Stimulated activated CD8-positive, alpha-beta memory T cell treated with anti-CD3 and anti-CD28 coated beads, Interleukin-2, amount 100 ng/mL, for 1 hour (primary cell): ENCODE data around the gene DLX3.

Experiments
- DNase-seq, 2 donors: peaks; one replicate each; pipeline ENCODE4 v3.0.0-alpha.2; 2020; ENCODE audit warnings: low read depth in 2 of 2

Gene DLX3

DNA sequence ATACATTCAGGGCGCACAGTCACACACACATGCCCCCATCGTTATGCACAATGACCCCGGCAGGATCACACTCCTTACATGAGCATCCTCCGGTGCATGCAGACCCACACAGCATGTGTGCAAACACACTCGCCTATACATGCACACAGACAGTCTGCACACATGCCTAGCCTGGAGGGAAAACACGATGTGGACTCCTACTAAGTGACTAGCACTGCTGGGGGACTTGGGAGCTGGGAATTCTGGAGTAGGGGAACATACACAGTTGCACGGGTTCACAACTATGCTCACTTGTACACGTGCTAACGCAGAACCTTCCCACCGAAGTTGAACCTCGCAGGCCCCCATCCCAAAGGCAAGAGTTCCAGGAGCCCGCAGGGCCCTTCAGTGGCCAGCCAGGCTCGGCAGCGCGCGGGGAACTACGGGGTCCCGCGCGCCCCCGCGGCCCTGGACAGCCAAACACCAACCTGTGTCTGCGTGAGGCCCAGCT, 2.0 kb downstream of the DLX3 start:
- no peak for DNase-seq

DNA sequence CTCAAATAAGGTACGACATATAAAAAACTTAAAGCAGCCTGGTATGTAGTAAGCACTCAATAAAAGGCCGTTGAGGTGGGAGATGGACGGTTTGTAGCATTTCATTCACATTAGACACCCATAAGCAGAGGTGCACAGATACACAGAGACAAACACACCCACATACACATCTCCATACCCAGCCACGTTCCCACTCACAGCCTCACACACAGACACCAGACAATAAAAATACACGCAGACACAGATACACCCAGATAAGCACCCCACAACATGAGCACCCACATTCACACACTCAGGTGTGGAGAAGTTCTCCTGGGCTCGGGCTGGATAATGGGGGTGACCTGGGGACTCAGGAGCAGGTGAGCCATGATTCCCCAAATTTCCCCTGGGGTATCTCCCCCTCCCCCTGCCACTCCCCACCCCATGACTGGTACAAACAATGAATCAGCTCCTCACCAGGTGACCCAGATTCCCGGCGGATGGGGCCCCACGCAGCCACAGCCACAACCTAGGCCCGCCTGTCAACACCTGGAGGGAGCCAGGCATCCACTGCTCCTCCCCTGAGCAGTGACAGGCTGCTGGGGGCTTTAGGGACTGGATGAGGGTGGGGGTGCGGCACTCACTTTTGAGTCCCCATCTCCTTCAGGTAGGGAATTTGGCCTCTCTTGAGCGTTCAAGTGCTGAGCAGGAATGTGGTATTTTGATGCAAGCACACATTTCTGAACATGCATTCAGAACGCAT, 2.7 kb downstream of the DLX3 start:
- no peak for DNase-seq

DNA sequence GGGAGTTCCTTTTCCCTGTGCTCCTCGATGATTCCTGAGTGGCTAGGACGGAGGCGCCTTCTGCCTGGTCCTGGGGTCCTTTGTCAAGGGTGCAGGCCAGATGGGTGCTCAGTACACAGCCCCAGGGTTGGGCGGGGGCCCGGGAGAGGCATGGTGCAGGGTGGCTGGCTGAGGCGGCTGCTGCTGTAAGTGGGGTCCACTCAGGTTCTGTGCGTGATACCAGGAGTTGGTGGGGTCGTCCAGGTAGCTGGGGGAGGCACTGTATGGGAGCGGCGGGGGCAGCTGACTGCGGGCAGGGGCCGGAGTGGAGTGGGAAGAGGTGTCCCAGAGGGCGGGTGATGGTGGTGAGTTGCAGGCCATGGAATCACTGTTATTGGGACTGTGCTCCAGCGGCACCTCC, 3.6 kb downstream of the DLX3 start:
- DNase-seq: no peak

DNA sequence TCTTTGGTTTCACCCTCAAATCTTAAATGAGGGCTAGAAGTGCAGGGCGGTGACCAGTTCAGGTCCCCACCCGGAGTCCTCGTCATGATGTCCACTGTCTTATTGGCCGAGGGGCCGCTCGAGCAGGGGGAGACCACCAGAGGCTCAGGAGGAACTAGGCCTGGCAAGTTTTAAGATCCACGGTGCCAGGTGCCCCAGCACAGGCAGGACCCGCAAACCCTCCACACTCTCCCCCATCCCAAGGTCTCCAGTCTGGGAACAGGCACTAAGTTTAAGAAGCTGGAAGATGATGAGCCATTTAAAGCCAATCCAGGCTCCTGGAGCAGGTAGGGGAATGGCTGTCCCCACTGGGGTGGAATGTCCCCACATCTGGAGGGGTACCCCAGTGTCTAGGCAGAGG, 4.1 kb downstream of the DLX3 start:
- no peak for DNase-seq

DNA sequence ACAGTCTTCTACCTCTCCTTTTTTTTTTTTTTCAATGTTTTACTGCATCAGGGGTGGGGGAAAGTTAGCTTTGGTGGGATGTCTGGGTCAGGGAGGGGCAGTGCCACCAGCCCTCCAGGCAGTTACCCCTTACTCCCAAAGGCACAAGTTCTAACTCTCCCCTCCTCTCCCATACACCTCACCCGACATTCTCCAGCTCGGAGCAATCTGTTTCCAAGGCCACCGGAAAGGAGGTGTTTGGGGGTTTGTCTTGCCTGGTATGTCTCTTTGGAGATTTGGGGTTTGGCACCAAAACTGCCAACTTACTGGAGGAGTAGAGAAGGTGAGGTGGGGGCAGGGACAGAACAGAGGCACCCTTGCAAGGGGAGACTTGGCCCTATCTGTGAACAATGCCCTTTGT, 4.7 kb downstream of the DLX3 start:
- no peak for DNase-seq

DNA sequence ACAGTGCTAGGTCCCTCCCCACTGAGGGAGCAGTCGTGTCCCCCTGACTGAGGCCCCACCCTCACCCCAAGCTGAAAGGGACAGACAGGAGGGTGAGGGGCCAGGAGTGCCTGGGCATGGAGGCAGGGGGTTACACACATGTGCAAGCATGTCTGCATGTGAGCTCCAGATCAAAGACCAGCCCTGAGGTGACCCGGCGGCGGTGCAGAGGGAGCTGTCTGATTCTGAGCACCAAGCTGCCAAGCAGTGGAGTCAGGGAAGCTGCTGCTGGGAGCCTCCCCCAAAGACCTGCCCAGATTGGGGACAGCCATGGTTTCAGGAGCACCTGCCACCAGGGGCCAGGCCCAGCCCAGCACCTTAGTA, 5.5 kb downstream of the DLX3 start:
- no peak for DNase-seq

DNA sequence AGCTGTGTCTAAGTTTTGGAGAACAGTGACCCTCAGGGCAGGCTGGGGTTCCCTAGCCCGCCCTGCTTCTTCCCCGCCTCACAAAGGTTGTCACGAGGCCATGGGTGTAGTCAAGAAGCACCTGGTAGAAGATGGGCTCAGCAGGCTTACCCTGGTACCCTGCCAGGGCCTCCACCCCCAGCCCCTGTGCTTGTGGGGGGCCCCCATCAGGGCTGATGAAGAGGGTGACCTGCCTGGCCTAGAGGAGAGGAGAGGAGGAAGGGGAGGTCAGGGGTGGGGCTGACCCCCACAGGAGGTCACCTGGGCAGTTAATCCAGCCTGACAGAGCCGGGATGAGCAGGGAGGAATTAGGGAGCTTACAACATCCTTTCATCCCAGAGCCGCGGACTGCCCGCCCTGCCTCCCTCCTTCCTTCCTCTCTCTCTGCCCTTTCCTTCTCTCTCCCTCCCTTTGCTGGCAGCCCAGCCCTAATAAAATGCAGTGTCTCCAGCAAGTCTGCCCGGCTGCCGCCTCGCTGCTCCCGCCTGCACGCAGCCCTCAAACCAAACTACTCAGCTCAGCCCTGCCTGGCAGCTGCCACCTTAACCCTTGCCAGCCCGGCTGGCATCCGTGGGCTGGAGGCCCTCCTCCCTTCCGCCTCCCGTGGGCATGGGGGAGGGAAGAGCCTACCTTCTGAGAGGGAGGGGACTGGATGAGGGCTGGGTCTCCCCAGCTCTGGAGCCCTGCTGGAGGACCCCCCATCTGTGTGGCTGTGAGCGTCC, 7.2 kb downstream of the DLX3 start:
- DNase-seq: no peak

DNA sequence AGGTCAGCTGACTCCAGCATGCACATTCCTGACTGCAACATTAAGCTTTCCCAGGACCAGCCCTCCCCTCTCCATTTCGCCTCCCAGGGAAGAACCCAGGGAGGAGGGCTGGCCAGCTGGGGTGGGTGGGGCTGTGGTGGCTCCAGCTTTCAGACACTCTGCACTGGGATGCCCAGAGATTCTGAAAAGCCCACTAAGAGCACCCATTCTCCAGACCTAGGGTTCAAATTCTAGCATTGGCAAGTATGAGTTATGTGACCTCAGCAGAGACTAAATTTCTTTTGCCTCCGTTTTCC, 7.8 kb downstream of the DLX3 start:
- no peak for DNase-seq

DNA sequence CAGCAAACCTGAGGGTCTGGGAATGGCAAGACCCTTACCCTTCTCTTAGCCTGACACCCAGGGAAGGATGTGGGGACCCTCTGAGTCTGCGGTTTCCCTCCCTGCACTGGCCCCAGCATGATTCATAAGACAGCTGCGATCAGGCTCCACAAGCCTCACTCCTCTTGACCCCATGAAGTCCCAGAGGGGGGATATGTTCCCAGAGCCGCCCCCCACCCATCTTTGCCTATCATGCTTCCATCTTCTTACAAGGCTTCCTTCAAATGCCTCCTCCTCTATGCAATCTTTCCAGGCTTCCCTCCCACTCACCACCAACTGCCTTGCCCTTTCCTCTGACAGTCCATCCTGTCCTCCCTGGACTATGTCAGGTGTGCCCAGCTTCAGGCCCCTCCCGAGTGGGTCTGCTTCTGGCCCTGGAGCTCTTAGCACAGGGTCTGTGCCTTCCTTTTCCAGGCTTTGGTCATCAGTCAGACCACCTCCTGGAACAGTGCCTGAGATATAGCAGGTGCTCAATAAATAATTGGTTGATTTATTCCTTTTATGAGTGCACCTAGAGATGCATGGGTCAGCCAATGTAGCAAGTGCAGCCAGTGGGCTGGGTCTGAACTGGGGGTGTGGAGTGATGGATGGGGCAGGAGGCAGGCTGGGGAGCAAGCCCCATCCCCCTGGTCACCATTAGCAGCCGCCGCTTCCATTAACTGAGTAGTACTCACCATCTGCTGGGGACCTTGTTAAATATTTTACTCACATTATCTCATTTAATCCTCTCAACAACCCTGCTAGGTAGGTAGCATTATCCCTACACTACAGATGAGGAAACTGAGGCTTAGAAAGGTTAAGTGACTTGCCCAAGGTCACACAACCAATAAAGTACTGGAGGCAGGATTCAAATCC, 8.4 kb downstream of the DLX3 start:
- DNase-seq: no peak

DNA sequence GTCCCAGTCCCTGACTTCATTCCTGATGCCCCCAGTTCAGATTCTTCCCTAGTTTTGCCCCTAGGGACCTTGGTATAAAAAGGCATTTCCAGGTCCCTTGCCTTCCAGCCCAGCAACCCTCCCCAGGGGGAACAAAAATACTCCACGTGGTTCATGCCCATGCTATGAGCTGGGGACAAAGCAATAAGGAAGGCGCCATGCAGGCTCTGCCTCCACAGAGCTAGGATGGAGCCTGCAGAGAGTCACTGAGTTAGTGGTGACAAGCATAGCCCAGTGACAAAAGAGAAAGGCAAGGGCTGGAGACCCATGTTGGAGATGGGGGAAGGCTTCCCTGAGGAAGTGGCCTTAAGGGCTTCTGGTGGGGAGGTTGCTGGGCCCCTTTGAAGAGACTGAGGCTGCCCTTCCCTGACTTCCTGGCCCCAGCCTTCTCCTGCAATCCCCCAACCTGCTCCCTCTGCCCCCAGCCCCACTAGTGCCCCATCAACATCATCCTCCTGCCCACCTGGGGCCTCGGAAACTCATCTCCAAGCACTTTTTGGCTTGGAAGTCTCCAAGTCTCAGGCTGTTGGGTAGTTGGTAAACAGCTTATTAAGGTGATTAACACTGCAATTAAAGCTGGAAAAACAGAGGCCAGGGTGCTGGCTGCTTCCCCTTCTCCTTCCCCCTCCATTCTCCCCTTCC, 9.6 kb downstream of the DLX3 start:
- no peak for DNase-seq

DNA sequence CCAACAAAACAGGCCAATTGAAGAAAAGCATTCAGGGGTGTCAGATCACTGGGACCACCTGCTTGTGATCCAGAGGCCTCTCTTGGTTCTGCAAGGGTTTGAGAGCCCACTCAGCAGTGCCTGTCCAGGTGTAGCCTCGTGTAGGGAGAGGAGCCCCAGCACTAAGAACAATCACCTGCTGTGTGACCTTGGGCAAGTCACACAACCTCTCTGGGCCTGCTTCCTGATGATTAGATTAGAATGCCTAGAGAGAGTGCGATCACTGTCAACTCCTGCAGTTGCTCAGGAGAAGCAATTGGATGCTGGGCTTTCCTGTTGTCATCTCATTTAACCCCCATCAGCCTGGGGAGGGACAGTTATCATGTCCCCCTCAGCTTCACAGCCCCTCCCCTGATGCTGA, 10.2 kb downstream of the DLX3 start:
- no peak for DNase-seq

DNA sequence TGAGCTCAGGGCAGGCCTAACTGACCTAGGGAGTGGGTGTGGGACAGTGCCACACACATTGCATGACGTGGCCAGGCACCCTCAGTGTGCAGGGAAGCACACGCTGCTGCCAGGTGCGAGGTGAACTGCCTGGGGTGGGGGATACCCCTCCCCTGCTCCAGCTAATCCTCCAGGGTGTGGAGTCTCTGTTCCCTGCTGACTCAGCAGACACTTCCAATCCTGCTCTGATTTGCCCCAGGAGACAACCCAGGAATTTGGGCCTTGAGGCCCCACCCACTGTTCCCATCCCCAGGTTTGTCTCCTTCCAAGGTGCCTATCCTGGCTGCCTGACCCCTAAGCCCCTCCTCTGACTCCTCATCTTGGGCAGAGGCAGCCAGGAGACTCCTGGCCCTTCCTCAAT, 10.7 kb downstream of the DLX3 start:
- DNase-seq: no peak

DNA sequence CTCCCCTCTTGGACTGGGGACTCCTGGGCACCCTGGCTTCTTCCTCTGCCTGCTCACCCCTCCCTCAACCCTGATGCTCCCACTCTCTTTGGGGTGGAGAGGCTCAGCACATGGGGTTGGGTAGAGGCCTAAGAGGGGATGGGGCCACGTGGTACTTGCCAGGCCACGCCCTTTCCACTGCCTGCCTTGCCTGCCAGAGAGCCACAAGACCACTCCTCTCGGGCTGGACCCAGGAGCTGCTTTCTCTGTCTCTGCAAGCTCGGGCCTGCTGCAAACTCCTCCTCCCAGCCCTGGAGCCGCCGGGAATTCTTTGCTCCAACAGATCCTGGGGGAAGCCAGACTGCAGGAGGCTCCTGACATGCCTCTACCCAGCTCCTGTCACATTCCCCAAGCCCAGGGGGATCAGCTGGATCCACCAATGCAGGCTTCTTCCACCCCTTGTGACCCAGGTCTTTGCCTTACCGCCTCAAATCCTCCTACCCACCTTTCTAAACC, 14.3 kb downstream of the DLX3 start:
- DNase-seq: no peak

DNA sequence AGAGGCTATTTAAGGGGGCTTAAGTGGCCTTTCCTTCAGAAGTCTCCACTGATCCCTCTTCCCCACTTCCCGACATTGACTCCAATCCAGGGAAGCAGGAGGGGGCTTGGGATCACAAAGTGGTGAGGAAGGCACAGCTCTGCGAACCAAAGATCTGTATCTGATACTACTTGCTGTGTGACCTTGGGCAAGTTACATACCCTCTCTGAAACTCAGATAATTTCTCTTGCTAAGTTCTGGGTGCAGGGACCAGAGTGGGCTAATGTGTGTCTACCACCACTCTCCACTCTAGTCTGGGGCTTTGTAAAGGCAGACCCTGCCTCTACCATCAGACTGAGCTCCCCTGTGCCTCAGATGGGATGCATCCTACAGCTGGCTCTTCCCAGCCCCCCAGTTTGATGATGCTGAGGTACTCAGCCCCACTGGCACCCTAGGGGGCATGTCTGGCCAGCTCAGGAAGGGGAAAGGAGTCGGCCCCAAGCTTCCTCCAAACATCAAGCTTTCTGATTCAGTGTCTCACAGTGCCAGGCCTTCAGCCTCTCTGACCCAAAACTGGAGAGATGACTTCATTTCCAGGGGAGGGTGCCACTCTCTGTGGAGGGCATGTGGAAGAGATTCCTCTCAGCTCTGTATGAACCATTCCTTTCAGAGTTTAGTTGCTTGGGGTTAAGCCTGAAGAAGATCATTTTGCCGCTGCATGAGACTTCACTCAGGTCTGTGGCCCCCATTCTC, 15.1 kb downstream of the DLX3 start:
- no peak for DNase-seq

DNA sequence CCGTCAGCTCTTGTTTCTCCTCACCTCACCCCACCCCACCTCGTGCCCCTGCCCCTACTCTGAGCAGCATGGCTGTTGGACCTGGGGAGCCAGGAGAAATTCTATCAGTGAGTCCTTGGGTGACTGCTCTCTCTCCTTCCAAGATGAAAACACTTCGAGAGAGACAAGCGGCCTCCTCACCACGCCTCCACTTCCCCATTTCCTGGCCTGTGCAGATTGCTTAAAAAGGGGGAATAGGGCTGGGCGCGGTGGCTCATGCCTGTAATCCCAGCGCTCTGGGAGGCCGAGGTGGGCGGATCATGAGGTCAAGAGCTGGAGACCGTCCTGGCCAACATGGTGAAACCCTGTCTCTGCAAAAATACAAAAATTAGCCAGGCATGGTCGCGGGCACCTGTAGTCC, 16.5 kb downstream of the DLX3 start:
- DNase-seq: no peak

DNA sequence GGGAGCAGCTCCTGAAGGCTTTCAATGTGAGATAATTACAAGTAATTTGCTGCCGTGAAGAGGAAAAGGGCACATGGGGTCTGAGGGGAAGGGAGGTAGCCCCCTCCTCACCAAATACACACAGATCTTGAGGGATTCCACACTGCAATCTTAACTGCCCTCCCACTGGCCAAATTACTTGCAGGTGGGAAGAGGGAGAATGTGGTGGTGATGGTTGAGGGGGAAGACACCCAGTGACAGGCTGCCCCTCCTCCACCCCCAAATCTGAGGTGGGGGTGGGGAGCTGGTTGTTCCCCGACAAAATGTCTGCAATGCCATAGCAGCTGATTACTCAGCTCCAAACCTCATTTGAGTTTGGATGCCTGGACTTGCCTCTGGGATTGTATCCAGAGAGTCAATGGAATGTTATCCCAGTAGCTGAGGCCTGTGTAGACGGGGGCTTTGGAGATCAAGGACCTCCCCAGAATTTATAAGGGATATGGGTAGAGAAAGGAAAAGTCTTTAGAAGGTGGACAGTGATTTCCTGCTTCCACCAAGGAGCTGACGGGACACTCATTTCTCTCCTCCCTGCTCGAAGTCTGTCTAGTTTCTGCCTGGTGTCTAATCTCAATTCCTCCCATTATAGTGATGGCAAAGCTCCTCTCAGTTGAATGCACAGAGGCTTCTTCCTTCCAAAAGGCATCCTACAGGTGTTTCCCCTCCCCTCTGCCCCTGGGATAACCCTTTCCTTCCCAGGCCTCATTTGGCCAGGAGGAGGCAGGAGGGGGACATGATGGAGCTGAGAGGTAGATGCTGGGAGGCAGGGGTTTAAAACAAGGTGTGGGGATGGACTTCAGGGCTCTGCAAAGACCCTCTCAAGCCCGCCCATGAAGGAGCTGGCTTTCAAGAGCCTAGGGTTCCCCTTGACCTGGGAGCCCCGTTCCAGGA, 17.3 kb downstream of the DLX3 start:
- no peak for DNase-seq

DNA sequence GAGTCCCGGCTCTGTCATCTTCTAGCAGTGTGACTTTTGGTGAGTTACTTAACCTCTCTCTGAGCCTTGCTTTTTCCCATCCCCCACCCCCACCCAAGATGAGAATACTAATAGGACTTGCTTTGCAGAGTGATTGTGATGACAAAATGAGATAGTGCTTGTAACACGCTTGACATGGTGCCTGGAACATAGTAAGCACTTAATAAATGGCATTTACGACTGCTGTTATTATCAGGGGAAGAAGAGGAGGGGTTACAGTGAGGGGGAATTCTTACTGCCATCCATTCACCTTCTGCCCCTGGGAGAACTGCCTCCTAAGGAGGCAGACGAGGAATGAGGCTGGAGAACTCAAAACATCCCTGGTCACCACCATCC, 18.2 kb downstream of the DLX3 start:
- no peak for DNase-seq

DNA sequence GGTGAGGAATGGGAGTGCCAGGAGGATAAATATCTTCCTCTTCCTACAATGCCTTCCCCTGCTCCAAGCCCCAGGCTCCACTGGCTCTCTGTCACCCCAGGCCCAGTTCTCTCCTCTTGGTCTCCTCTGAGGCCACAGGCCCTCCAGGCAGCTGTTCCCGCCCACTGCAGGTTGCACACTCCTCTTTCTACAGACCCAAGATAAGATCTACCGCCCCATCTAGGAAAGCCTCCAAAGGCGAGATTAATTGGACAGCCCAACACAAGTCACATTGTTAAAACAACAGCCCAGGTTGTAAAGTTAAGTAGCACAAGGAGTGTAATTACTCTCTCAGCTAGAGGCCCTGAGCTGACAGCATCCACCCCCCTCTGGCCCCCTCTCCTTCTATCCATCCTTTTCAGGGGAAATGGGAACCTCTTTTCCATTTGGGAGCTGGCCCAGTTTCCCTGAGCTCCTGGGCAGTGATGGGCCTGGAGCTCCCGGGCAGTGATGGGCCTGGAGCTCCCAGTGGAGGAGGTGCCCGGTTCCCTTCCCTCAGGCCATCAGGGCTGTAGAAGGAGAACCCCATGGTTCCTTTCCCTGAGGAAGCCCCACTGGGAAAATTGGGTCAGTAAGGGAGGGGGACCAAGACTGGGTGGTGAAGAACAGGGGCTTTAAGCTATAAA, 18.7 kb downstream of the DLX3 start:
- DNase-seq: no peak

DNA sequence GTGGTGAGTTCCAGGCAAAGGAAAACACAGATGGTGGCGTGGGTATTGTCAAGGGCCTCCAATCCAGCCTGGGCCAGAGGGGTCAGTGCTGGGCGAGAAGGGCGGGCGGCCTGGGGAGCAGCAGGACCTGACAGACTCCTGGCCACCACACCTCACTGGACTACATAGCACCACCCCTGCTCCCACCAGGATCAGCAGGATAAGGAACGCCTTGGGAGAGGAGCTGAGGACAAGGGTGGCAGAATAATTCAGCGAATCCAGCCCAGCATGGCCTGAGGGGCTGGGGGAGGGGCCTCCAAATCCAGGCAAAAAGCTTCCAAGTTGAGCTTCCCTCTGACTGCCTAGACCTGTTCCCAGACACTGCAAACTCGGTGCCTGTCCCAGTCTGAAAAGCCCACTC, 19.5 kb downstream of the DLX3 start:
- no peak for DNase-seq

DNA sequence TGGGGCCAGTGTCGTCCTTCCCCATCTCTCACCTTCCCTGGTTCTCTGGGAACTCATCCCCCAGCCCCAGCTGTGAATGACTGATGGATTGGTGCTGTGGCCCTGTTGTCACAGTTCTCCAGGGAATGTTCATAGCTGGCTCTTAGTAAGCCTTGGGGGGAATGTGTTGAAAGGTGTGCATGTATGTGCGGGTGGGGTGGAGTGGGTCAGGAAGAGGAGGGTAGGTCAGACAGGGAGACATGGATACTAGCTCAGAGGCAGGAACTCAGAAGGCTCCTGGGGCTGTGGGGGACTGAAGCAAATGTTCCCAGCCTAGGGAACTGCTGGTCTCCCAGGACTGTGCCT, 21.8 kb downstream of the DLX3 start:
- DNase-seq: no peak
